Epithelial cell of esophagus (primary cell): ENCODE results near the gene FBXO2.

Source experiments
- DNase-seq: peaks from one replicate; pipeline ENCODE4 v3.0.0; 2010; ENCODE audit warnings: low read depth
- H3K4me3 ChIP-seq: 2 replicates; pipeline ENCODE4 v1.5.1; 2011; ENCODE audit warnings: mild to moderate bottlenecking, low read length, control low read depth
- TF ChIP-seq, protein P1 (sequence below): IDR thresholded peaks from 2 replicates; pipeline ENCODE4 v1.5.1; 2011; ENCODE audit warnings: low read depth, mild to moderate bottlenecking, low read length, control low read depth, inconsistent platforms; ENCODE audit not compliant: insufficient read depth; ENCODE audit errors: missing control alignments

FBXO2 gene

GRCh38 chr1:11690397-11691301 lies 36.4 kb upstream of the FBXO2 start:
- H3K4me3 ChIP-seq, result peak overlapping the region; percentile 21
- TF ChIP-seq, protein P1, sequence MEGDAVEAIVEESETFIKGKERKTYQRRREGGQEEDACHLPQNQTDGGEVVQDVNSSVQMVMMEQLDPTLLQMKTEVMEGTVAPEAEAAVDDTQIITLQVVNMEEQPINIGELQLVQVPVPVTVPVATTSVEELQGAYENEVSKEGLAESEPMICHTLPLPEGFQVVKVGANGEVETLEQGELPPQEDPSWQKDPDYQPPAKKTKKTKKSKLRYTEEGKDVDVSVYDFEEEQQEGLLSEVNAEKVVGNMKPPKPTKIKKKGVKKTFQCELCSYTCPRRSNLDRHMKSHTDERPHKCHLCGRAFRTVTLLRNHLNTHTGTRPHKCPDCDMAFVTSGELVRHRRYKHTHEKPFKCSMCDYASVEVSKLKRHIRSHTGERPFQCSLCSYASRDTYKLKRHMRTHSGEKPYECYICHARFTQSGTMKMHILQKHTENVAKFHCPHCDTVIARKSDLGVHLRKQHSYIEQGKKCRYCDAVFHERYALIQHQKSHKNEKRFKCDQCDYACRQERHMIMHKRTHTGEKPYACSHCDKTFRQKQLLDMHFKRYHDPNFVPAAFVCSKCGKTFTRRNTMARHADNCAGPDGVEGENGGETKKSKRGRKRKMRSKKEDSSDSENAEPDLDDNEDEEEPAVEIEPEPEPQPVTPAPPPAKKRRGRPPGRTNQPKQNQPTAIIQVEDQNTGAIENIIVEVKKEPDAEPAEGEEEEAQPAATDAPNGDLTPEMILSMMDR, result no peak
- DNase-seq, result no peak

- H3K4me3 ChIP-seq, result no peak overlapping the region
- no peak for DNase-seq
Observed at GRCh38 chr1:11688506-11688905, 34.3 kb upstream of the FBXO2 start.

GRCh38 chr1:11685210-11685752 lies 31.1 kb upstream of the FBXO2 start:
- TF ChIP-seq, protein P1, result no peak
- no peak overlapping the region for H3K4me3 ChIP-seq
- DNase-seq, result no peak

More at GRCh38 chr1:11688506-11688905, 34.3 kb upstream of the FBXO2 start:
- TF ChIP-seq, protein P1, result no peak

GRCh38 chr1:11684070-11684469 lies 29.8 kb upstream of the FBXO2 start:
- TF ChIP-seq, protein P1, result no peak
- no peak overlapping the region for H3K4me3 ChIP-seq
- no peak for DNase-seq

- TF ChIP-seq, protein P1, result no peak
- no peak for DNase-seq
- no peak overlapping the region for H3K4me3 ChIP-seq
Observed at GRCh38 chr1:11682799-11683198, 28.6 kb upstream of the FBXO2 start.

- no peak overlapping the region for H3K4me3 ChIP-seq
- DNase-seq, result no peak
- TF ChIP-seq, protein P1, result no peak
Observed at GRCh38 chr1:11682287-11682771, 28.1 kb upstream of the FBXO2 start.
